H1 (cell line): ENCODE data around the gene KCNMA1.

Source experiments
- CBX5 ChIP-seq: fragments of 300-800, 300-1000 bp; sonication (generic); IDR thresholded peaks from 2 replicates; pipeline ENCODE4 v1.7.1; 2016; ENCODE audit warnings: antibody characterized with exemption, low read length, low read depth
- CEBPB ChIP-seq: IDR thresholded peaks from 2 replicates; pipeline ENCODE4 v1.6.1; 2012; ENCODE audit warnings: low read depth, low read length
- CHD1 ChIP-seq: IDR thresholded peaks from 2 replicates; pipeline ENCODE4 v1.6.1; 2012; ENCODE audit warnings: low read depth, low read length, improper control_type of control experiment
- EP300 ChIP-seq, 2 experiments: IDR thresholded peaks; 1 replicate in 1 of 2; 2 replicates in 1 of 2; pipeline ENCODE4 v1.6.1; 2011 to 2012; ENCODE audit warnings: low read depth in 2 of 2, low read length in 2 of 2, mild to moderate bottlenecking in 2 of 2, borderline replicate concordance in 1 of 2, inconsistent platforms in 1 of 2, moderate library complexity in 1 of 2
- EZH2 ChIP-seq: fragments of 200-600 bp; sonication (generic); IDR thresholded peaks from 2 replicates; pipeline ENCODE4 v1.7.1; 2012; ENCODE audit warnings: low read depth, mild to moderate bottlenecking, moderate library complexity, low read length, inconsistent platforms; ENCODE audit not compliant: severe bottlenecking
- JUND ChIP-seq: IDR thresholded peaks from 2 replicates; pipeline ENCODE4 v1.6.1; 2011; ENCODE audit warnings: mild to moderate bottlenecking, improper control_type of control experiment, low read length
- POLR2A ChIP-seq, 2 experiments: IDR thresholded peaks; 1 replicate in 1 of 2; 2 replicates in 1 of 2; pipeline ENCODE4 v1.6.1; 2011; ENCODE audit warnings: low read depth in 2 of 2, low read length in 2 of 2, mild to moderate bottlenecking in 2 of 2; ENCODE audit errors: control extremely low read depth in 1 of 2
- TAF1 ChIP-seq: IDR thresholded peaks from 2 replicates; pipeline ENCODE4 v1.6.1; 2011; ENCODE audit warnings: mild to moderate bottlenecking, low read depth, low read length
- TCF12 ChIP-seq: IDR thresholded peaks from 2 replicates; pipeline ENCODE4 v1.6.1; 2011; ENCODE audit warnings: low read depth, mild to moderate bottlenecking, low read length
- USF2 ChIP-seq: IDR thresholded peaks from 2 replicates; pipeline ENCODE4 v1.6.1; 2011; ENCODE audit warnings: low read length, improper control_type of control experiment
- TF ChIP-seq, protein P1 (sequence below): IDR thresholded peaks from 2 replicates; pipeline ENCODE4 v1.6.1; 2012; ENCODE audit warnings: inconsistent platforms
- TF ChIP-seq, protein P2 (sequence below), 3 experiments: IDR thresholded peaks; 1 replicate in 2 of 3; 2 replicates in 1 of 3; pipeline versions ENCODE4 v1.5.1 to v1.6.1; 2011; ENCODE audit warnings: low read length in 3 of 3, mild to moderate bottlenecking in 3 of 3, inconsistent platforms in 2 of 3, low read depth in 1 of 3, moderate library complexity in 1 of 3; ENCODE audit not compliant: insufficient read depth in 1 of 3; ENCODE audit errors: control extremely low read depth in 1 of 3

DNA sequence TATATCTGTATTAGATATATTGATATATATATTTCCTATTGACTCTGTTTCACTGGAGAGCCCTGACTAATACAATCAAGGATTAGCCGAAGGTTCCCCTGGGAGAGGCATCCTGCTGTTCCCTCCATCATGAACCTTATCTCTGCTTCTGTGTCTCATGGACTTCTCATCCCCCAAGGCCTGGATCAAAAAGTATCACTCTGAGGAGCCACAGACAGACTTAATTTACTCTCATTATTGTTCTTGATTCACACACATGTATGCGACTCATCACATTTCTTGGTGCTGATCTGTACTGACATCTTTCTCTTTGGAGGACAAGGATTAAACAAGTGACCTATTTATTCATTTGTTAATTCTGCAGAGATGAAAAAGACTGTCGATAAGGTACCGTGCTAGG is 550.2 kb downstream of the KCNMA1 start:
- TF ChIP-seq, protein P1, sequence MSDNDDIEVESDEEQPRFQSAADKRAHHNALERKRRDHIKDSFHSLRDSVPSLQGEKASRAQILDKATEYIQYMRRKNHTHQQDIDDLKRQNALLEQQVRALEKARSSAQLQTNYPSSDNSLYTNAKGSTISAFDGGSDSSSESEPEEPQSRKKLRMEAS, result no peak
- no peak for TF ChIP-seq POLR2A (IDR thresholded peaks at IDR 0.05; ENCODE audit: control extremely low read depth in 1 of 2, low read depth in 2 of 2, low read length in 2 of 2)
- no peak for TF ChIP-seq JUND
- no peak for TF ChIP-seq USF2
- TF ChIP-seq, protein P2, sequence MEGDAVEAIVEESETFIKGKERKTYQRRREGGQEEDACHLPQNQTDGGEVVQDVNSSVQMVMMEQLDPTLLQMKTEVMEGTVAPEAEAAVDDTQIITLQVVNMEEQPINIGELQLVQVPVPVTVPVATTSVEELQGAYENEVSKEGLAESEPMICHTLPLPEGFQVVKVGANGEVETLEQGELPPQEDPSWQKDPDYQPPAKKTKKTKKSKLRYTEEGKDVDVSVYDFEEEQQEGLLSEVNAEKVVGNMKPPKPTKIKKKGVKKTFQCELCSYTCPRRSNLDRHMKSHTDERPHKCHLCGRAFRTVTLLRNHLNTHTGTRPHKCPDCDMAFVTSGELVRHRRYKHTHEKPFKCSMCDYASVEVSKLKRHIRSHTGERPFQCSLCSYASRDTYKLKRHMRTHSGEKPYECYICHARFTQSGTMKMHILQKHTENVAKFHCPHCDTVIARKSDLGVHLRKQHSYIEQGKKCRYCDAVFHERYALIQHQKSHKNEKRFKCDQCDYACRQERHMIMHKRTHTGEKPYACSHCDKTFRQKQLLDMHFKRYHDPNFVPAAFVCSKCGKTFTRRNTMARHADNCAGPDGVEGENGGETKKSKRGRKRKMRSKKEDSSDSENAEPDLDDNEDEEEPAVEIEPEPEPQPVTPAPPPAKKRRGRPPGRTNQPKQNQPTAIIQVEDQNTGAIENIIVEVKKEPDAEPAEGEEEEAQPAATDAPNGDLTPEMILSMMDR (IDR thresholded peaks at IDR 0.05; ENCODE audit: control extremely low read depth in 1 of 3, insufficient read depth in 1 of 3, low read depth in 1 of 3, low read length in 3 of 3), result no peak
- TF ChIP-seq CBX5, result no peak
- TF ChIP-seq CHD1, result no peak
- TF ChIP-seq CEBPB, result no peak
- TF ChIP-seq EP300 (IDR thresholded peaks at IDR 0.05; ENCODE audit: borderline replicate concordance in 1 of 2, low read depth in 2 of 2, low read length in 2 of 2), result no peak
- no peak for TF ChIP-seq EZH2
- no peak for TF ChIP-seq TAF1
- no peak for TF ChIP-seq TCF12
